ENCODE measurements around the gene HOXC12.

Gene HOXC12

GRCh38 chr12:53929527-53929926 is 25.2 kb upstream of the HOXC12 start:
- no peak for DNase-seq (ENCODE audit: low read depth)
- H3K4me3 ChIP-seq (ENCODE audit: low read depth, low read length), result no peak overlapping the region
- TF ChIP-seq, protein P1, sequence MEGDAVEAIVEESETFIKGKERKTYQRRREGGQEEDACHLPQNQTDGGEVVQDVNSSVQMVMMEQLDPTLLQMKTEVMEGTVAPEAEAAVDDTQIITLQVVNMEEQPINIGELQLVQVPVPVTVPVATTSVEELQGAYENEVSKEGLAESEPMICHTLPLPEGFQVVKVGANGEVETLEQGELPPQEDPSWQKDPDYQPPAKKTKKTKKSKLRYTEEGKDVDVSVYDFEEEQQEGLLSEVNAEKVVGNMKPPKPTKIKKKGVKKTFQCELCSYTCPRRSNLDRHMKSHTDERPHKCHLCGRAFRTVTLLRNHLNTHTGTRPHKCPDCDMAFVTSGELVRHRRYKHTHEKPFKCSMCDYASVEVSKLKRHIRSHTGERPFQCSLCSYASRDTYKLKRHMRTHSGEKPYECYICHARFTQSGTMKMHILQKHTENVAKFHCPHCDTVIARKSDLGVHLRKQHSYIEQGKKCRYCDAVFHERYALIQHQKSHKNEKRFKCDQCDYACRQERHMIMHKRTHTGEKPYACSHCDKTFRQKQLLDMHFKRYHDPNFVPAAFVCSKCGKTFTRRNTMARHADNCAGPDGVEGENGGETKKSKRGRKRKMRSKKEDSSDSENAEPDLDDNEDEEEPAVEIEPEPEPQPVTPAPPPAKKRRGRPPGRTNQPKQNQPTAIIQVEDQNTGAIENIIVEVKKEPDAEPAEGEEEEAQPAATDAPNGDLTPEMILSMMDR (conservative IDR thresholded peaks at IDR 0.05; ENCODE audit: low read depth, low read length), result no peak

- no peak overlapping the region for H3K4me3 ChIP-seq (ENCODE audit: low read depth, low read length)
- TF ChIP-seq, protein P1 (conservative IDR thresholded peaks at IDR 0.05; ENCODE audit: low read depth, low read length), result no peak
- DNase-seq (ENCODE audit: low read depth), result no peak
Observed at GRCh38 chr12:53930591-53931255, 24.0 kb upstream of the HOXC12 start.

- TF ChIP-seq, protein P1 (conservative IDR thresholded peaks at IDR 0.05; ENCODE audit: low read depth, low read length), result no peak
- no peak for DNase-seq (ENCODE audit: low read depth)
- H3K4me3 ChIP-seq (ENCODE audit: low read depth, low read length), result no peak overlapping the region
Observed at GRCh38 chr12:53931844-53932581, 22.7 kb upstream of the HOXC12 start.

DNA sequence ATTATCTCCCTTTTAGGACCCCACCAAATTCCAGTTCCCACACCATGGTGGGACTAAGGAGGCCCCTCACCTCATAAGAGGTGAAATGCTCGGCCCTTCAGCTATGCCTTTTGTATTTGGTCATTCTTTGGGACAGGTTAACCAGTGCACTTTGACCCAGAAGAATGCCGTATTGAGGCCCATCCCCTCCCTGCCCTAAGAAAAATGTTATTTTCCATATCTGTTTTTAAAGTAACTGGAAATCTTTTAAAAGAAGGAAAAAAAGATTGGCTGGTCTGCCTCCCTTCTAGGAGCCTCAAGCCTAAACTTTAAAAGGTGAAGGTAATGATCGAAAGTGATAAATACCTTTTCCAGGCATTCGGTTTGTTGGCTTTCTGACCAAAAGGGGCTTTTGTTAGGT is 21.8 kb upstream of the HOXC12 start:
- DNase-seq (ENCODE audit: low read depth), result no peak
- TF ChIP-seq, protein P1 (conservative IDR thresholded peaks at IDR 0.05; ENCODE audit: low read depth, low read length), result no peak
- H3K4me3 ChIP-seq (ENCODE audit: low read depth, low read length), result no peak overlapping the region

DNA sequence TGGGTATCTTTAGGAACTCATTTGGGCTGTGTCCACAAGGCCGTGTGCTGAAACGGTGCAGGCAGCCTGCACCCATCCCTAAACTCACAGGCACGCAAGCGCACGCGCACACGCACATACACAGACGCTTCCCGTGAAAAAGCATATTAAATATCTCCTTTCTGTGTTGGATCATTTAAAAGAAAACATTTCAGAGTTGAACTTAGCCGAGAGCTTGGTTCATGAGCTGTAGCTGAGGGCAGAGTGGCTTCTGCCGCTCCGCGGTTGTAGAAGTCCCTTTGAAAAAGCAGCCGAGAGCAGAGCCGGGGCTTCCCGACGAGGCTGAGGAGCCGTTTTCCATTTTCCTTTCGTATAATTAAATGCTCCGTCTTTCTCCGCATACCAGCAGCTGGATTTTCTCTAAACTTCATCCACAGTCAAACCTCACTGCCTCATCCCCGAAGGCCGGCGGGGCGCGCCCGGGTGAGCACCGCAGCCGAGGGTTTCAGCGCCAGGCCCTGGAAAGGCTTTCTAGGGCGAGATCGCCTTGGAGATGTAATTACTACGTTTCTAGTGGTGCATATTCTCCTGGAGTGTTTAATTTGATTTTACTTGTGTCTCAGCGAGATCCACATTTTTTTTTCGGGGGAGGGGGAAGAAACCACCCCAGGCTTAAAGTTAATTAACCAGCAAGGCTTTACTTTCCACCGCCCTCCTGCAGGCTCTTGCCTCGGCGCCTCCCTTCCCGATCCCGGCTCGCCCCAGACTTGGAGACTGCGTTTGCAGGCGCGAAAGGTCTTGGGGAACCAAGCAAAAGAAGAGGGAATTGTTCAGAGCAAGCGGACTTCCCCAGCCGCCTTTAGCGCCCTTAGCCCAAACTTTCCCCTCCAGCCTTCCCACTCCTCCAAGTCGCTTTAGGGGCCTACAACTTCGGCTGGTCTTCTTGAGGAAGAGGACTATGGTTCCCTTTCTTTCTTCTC is 19.0 kb upstream of the HOXC12 start:
- H3K4me3 ChIP-seq (ENCODE audit: low read depth, low read length), result no peak overlapping the region
- TF ChIP-seq, protein P1 (conservative IDR thresholded peaks at IDR 0.05; ENCODE audit: low read depth, low read length), result no peak
- no peak for DNase-seq (ENCODE audit: low read depth)

DNA sequence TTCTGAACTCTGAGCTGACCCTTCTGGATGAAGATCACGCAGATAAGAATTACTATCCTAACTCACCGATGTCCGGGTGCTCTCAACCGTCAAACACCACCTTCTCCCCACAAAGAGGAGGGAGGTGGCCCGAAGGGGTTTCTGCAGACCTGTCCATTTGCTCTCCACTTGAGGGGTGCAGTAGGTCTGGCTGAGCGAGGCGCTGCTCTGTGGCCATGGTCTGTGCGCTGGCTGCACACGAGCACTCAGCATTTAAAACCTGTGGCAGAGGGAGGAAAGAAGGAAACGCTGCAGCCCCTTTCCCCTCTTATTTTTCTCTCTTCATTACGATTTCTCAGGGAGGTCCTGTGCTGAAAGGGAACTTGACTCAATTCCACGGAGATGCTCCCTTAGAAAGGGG is 17.6 kb upstream of the HOXC12 start:
- DNase-seq (ENCODE audit: low read depth), result no peak
- H3K4me3 ChIP-seq (ENCODE audit: low read depth, low read length), result no peak overlapping the region
- TF ChIP-seq, protein P1 (conservative IDR thresholded peaks at IDR 0.05; ENCODE audit: low read depth, low read length), result no peak

Measured in choroid plexus epithelial cell (primary cell).